ENCODE measurements around the gene RBKS.
A peak's percentile ranks its signal among the peaks of the same experiment; 100 is the strongest.

RBKS gene

DNA sequence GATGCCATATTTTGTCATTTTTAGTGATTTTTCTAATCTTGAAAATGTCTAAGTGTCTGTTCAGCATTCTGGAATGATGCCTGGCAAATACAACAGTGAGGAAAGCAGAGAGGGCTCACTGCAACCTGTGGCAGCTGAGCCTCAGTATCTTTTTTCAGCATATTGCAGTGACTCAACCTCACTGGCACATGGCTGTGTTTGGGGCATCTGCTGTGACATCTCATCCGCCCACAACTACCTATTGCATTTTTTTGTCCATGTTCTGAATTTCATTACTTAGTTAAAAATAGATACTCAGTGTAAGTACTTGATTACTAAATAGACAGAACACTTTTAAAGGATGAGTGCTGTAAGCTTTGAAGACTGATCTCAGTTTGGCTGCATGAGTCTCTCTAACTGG lies 11.0 kb upstream of the RBKS start:
- H3K9me3 ChIP-seq (replicated peaks in 1 of 11), result peaks cover 0 to 10% (median 0%) of the 10 kb centered on the region in 11 experiments; a peak in 4 of 22 replicates
- H3K4me3 ChIP-seq, result no peak overlapping the region
- peak overlapping the region in 4 of 11 experiments; percentile 10 to 42 (median 28); a peak in 5 of 22 replicates for H3K27ac ChIP-seq
- 0 out of 22 replicates have a peak overlapping the region, but pooled peaks of 1 of the 11 experiments have one; percentile 28 for H3K9ac ChIP-seq
- H3K36me3 ChIP-seq, result peaks cover 29 to 79% (median 45%) of the 10 kb centered on the region in 11 experiments
- TF ChIP-seq Cebpa-rat (IDR thresholded peaks at IDR 0.05), result no peak
- H3K4me1 ChIP-seq, result peaks cover 16 to 80% (median 36%) of the 10 kb centered on the region in 10 experiments
- H3K4me2 ChIP-seq, result peak overlapping the region in 7 of 11 experiments; percentile 17 to 68 (median 50); a peak in 11 of 22 replicates
- no peaks in the 10 kb centered on the region; a peak in 1 of 22 replicates for H4K20me1 ChIP-seq
- no peaks in the 10 kb centered on the region for H3K27me3 ChIP-seq

DNA sequence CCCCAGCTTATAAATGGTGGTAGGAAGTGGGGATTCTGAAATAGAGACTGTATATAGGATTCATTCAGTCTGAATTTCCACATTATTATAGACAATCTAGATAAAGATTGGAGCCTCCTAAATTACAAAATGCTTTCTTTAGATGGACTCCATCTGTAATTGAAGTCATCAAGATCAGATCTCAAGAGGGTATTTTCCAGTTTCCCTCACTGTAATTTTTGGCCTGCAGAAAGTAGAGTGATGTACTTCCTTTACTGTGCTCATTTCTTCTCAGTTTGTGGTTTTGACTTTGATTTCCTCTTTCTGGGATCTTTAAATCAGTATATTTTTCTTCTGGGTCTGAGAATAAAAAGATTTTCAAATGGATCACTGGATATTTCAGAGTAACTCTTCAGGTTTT lies 7.5 kb upstream of the RBKS start:
- Histone ChIP-seq H3K27ac (peak overlapping the region in 9 of 11 experiments; percentile 10 to 76 (median 58); a peak in 17 of 22 replicates), H3K27me3 (no peaks in the 10 kb centered on the region), H3K4me1 (peaks cover 26 to 95% (median 51%) of the 10 kb centered on the region in 10 experiments), H3K9ac (peak overlapping the region in 7 of 11 experiments; percentile 8 to 68 (median 12); a peak in 7 of 22 replicates), H3K4me3 (no peak overlapping the region), H3K4me2 (peak overlapping the region; percentile 32 to 86 (median 48); a peak in 20 of 22 replicates), H3K9me3 (replicated peaks in 1 of 11) (peaks cover 0 to 14% (median 0%) of the 10 kb centered on the region in 11 experiments; a peak in 5 of 22 replicates), H3K36me3 (peaks cover 23 to 70% (median 53%) of the 10 kb centered on the region in 11 experiments; a peak in 21 of 22 replicates), H4K20me1 (no peaks in the 10 kb centered on the region)
- no peak for TF ChIP-seq Cebpa-rat (IDR thresholded peaks at IDR 0.05)

DNA sequence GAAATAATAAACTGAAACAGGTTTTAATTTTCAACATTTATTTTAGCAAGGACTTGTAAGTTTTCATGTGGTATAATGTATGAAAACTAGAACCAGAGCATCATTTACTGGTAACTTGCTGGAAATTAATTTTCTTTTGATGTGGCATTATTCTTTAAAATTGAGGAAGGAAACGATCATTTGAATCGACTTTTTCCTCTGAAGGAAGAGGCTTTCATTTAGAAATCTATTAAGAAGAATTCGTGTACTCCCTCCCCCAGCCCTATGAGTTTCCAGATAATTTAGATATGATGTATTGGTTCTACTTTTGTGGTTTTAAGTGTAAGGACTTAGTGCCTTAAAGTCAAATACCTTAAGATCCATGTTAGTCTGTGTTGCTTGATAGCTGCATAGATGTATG lies 2.8 kb upstream of the RBKS start:
- no peak for TF ChIP-seq Cebpa-rat (IDR thresholded peaks at IDR 0.05)
- peak overlapping the region; percentile 22 to 97 (median 88); a peak in 21 of 22 replicates for H3K4me2 ChIP-seq
- H4K20me1 ChIP-seq, result no peaks in the 10 kb centered on the region
- H3K4me1 ChIP-seq, result peaks cover 49 to 88% (median 67%) of the 10 kb centered on the region in 10 experiments
- no peak overlapping the region; a peak in 2 of 22 replicates for H3K9ac ChIP-seq
- H3K36me3 ChIP-seq, result peaks cover 13 to 35% (median 30%) of the 10 kb centered on the region in 11 experiments; a peak in 21 of 22 replicates
- no peak overlapping the region for H3K4me3 ChIP-seq
- no peaks in the 10 kb centered on the region for H3K27me3 ChIP-seq
- peaks cover 0 to 11% (median 0%) of the 10 kb centered on the region in 11 experiments; a peak in 5 of 22 replicates for H3K9me3 ChIP-seq (replicated peaks in 1 of 11)
- H3K27ac ChIP-seq, result peak overlapping the region in 3 of 11 experiments; percentile 11 to 26 (median 13); a peak in 3 of 22 replicates

DNA sequence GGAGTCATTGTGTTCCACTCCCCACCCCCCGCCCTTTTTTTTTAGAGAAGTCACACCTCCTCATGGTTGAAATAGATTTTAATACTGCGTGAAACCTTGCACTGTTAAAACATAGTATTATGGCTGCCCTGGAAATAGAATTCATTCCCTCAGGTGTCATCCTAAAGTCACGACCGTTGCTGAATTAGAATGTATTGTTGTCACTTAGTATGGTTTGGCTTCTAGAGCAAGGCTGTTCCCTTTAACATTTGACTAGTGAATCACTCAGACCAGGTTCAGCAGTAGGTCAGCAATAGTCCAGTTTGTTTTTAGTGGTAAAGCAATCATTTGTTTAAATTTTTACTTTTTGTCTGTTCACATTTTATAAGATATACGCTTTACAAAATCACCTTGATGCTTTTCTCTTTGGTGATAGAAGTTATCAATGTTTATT lies 1.5 kb upstream of the RBKS start:
- H4K20me1 ChIP-seq, result no peaks in the 10 kb centered on the region
- peaks cover 9 to 28% (median 25%) of the 10 kb centered on the region in 11 experiments; a peak in 21 of 22 replicates for H3K36me3 ChIP-seq
- H3K4me2 ChIP-seq, result peak overlapping the region; percentile 74 to 97 (median 90)
- H3K9me3 ChIP-seq (replicated peaks in 1 of 11), result peaks cover 0 to 9% (median 0%) of the 10 kb centered on the region in 11 experiments; a peak in 5 of 22 replicates
- no peak for TF ChIP-seq Cebpa-rat (IDR thresholded peaks at IDR 0.05)
- H3K9ac ChIP-seq, result peak overlapping the region in 6 of 11 experiments; percentile 49 to 94 (median 90); a peak in 8 of 22 replicates
- peak overlapping the region; percentile 87 to 97 (median 94); a peak in 19 of 22 replicates for H3K27ac ChIP-seq
- H3K4me3 ChIP-seq, result peak overlapping the region; percentile 69 to 85 (median 76); a peak in 17 of 20 replicates
- peaks cover 36 to 88% (median 61%) of the 10 kb centered on the region in 10 experiments for H3K4me1 ChIP-seq
- no peaks in the 10 kb centered on the region for H3K27me3 ChIP-seq

DNA sequence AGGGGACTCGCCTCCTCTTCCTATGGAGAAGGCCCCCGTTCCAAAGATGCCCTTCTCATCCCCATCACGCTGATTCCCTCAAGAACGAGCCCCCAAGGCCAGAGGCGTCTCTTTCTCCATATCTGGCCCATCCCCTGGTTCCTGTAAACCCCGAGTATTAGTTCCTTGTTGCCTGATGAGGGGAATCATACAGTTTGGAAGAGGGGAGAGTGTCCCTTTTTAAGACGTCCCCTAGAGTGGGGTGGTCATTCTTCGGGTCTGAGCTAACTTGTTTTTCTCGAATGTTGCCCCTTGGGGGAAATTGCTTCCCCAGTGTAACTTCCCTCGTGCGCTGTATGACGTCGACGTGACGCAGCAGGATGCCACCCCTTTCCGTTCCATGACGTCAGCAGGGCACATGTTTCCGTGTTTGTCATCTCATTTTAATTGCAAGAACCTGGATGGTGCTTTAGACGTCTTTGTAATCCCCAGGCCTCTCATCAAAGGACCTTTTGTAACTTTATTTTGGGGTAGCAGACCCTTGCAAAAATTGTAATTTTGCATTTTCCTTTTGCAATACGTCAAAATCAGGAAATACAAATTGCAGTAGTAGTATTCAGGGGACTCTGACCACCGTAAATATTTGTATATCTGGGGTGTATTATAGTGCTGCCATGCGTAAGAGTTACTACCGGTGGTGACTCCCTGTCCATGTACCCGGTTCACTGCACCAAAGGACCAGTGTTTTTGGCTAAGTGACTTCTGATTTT lies 911 bp upstream of the RBKS start:
- Histone ChIP-seq H4K20me1 (no peaks in the 10 kb centered on the region), H3K27ac (peak overlapping the region; percentile 87 to 97 (median 94)), H3K9me3 (replicated peaks in 1 of 11) (peaks cover 0 to 3% (median 0%) of the 10 kb centered on the region in 11 experiments; a peak in 5 of 22 replicates), H3K27me3 (no peaks in the 10 kb centered on the region), H3K9ac (peak overlapping the region; percentile 77 to 96 (median 91)), H3K4me3 (peak overlapping the region; percentile 69 to 85 (median 76)), H3K4me2 (peak overlapping the region; percentile 74 to 97 (median 90)), H3K36me3 (peaks cover 3 to 22% (median 19%) of the 10 kb centered on the region in 11 experiments; a peak in 21 of 22 replicates), H3K4me1 (peaks cover 32 to 83% (median 57%) of the 10 kb centered on the region in 10 experiments)
- no peak for TF ChIP-seq Cebpa-rat (IDR thresholded peaks at IDR 0.05)

DNA sequence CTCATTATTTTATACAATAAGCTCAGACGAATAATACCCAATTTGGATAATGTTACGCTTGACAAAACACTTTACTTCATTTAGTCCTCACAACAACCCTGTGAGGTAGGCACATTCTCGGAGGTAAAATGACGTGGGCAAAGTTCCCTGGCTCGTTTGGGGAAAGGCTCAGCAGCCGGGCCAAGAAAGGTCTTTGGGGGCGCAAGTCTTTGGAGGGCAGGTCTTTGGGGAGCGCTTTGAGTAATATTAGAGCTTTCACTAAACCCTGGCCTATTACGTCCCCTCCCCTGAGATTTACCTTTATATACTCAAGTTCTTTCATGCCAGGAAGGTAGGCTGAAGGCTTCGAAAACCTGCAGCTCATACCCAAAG lies 427 bp downstream of the RBKS start:
- peaks cover 32 to 78% (median 57%) of the 10 kb centered on the region in 10 experiments for H3K4me1 ChIP-seq
- H3K27me3 ChIP-seq, result no peaks in the 10 kb centered on the region
- H3K9ac ChIP-seq, result peak overlapping the region; percentile 77 to 96 (median 91)
- TF ChIP-seq Cebpa-rat (IDR thresholded peaks at IDR 0.05), result no peak
- H3K4me2 ChIP-seq, result peak overlapping the region; percentile 86 to 97 (median 90)
- no peaks in the 10 kb centered on the region for H4K20me1 ChIP-seq
- H3K4me3 ChIP-seq, result peak overlapping the region; percentile 69 to 85 (median 76)
- H3K9me3 ChIP-seq (replicated peaks in 1 of 11), result no peaks in the 10 kb centered on the region
- H3K36me3 ChIP-seq, result peaks cover 0 to 8% (median 6%) of the 10 kb centered on the region in 11 experiments; a peak in 13 of 22 replicates
- peak overlapping the region; percentile 87 to 97 (median 94) for H3K27ac ChIP-seq

DNA sequence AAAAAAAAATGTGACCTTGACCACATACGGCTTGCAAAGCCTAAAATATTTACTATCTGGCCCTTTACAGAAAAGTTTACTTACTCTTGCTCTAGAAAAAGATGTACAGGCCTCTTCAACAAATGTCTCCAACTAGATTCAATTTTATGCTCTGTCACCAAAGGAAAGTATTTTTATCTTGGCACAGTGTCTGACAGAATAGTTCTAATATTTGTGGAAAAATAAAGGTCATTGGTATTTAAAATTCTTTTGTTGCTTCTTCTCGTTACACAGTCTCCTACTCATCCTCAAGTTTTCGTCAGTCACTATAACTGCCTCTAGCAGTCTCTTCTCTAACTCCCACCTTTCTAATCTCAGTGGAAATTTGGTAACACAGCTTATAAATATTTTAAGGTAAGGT lies 1.4 kb downstream of the RBKS start:
- Histone ChIP-seq H3K4me2 (peak overlapping the region; percentile 86 to 97 (median 90); a peak in 16 of 22 replicates), H3K9ac (peak overlapping the region in 5 of 11 experiments; percentile 90 to 96 (median 93); a peak in 9 of 22 replicates), H3K27me3 (no peaks in the 10 kb centered on the region), H3K4me1 (peaks cover 32 to 68% (median 50%) of the 10 kb centered on the region in 10 experiments), H3K27ac (peak overlapping the region in 5 of 11 experiments; percentile 94 to 97 (median 95); a peak in 6 of 22 replicates), H3K9me3 (replicated peaks in 1 of 11) (no peaks in the 10 kb centered on the region), H4K20me1 (no peaks in the 10 kb centered on the region), H3K4me3 (peak overlapping the region in 6 of 10 experiments; percentile 69 to 85 (median 76); a peak in 12 of 20 replicates), H3K36me3 (no peaks in the 10 kb centered on the region)
- TF ChIP-seq Cebpa-rat (IDR thresholded peaks at IDR 0.05), result no peak

DNA sequence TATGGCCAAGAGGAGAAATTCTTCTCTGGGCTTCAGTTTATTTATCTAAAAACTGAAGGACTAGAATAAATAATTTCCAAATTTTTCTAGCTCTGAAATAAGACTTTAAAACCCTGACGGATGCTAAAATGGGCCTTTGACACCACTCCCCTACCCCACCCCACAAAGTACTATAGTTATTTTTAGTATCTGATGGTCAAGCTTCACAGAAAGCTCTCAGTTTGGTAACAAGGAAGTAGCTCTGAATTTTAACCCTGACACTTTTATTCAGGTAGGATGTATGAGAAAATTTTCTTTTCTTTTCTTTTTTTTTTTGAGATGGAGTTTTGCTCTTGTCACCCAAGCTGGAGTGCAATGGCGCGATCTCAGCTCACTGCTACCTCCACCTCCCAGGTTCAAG lies 2.4 kb downstream of the RBKS start:
- Histone ChIP-seq H3K9ac (no peak overlapping the region; a peak in 1 of 22 replicates), H4K20me1 (no peaks in the 10 kb centered on the region), H3K4me3 (peak overlapping the region in 1 of 10 experiments; percentile 83; a peak in 1 of 20 replicates), H3K9me3 (replicated peaks in 1 of 11) (peaks cover 0 to 1% (median 0%) of the 10 kb centered on the region in 11 experiments; a peak in 2 of 22 replicates), H3K27ac (peak overlapping the region in 1 of 11 experiments; percentile 4; a peak in 1 of 22 replicates), H3K4me2 (peak overlapping the region in 10 of 11 experiments; percentile 4 to 97 (median 87); a peak in 13 of 22 replicates), H3K4me1 (peaks cover 24 to 59% (median 40%) of the 10 kb centered on the region in 10 experiments), H3K27me3 (no peaks in the 10 kb centered on the region), H3K36me3 (no peaks in the 10 kb centered on the region)
- TF ChIP-seq Cebpa-rat (IDR thresholded peaks at IDR 0.05), result no peak
